Lower leg skin (tissue), 3 donors: ENCODE measurements around the gene C17orf107.

Source experiments
- POLR2A ChIP-seq, 2 donors: fragments of 450-650 bp; IDR thresholded peaks; one replicate each; pipeline ENCODE4 v1.6.1; 2016 to 2017; ENCODE audit warnings: antibody characterized with exemption in 2 of 2, mild to moderate bottlenecking in 1 of 2, moderate library complexity in 1 of 2
- TF ChIP-seq, protein P1 (sequence below), 3 donors: fragments of 450-650 bp; IDR thresholded peaks; one replicate each; pipeline ENCODE4 v1.5.1; 2016; ENCODE audit warnings: antibody characterized with exemption in 3 of 3, mild to moderate bottlenecking in 3 of 3, moderate library complexity in 2 of 3

DNA sequence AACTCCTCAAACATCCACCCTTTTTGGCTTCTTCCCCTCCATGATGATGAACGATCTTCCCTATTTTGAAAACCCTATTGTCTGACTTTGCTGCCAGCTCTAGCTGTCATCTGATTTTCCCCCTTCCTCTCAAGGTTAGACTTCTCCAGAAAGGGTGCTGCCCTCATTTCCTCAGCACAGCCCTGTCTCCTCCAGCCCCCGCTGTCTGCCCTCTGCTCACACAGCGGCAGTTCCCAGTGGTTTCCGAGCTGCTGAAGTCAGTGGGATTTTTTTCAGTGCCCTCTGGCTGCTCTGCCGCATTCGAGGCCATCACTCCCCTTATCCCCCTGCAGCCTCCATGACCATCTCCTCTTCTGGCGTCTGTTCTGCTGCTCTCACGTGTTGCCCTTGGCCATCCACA lies 26.6 kb upstream of the C17orf107 start:
- TF ChIP-seq, protein P1, sequence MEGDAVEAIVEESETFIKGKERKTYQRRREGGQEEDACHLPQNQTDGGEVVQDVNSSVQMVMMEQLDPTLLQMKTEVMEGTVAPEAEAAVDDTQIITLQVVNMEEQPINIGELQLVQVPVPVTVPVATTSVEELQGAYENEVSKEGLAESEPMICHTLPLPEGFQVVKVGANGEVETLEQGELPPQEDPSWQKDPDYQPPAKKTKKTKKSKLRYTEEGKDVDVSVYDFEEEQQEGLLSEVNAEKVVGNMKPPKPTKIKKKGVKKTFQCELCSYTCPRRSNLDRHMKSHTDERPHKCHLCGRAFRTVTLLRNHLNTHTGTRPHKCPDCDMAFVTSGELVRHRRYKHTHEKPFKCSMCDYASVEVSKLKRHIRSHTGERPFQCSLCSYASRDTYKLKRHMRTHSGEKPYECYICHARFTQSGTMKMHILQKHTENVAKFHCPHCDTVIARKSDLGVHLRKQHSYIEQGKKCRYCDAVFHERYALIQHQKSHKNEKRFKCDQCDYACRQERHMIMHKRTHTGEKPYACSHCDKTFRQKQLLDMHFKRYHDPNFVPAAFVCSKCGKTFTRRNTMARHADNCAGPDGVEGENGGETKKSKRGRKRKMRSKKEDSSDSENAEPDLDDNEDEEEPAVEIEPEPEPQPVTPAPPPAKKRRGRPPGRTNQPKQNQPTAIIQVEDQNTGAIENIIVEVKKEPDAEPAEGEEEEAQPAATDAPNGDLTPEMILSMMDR (IDR thresholded peaks at IDR 0.05) = no peak
- TF ChIP-seq POLR2A (IDR thresholded peaks at IDR 0.05) = no peak
